HCT116 (cell line): ENCODE data around the gene MYBPH. TPM values are rescaled to one million over a fixed set of nuclear protein-coding genes. Genes with fewer than 3 reads are reported as not detected.

ENCODE experiments used
- ATAC-seq: fragments of 200-7000 bp; cut with Tn5 transposase; 2 replicates; pipeline ENCODE4 v1.9.1; 2020; ENCODE audit warnings: mild to moderate bottlenecking, moderate library complexity
- BruUV-seq: library from RNA; stranded (reverse); fragments of 400-500 nt; replicated peaks from 2 replicates; lab custom pipeline; 2021; lab: Mats Ljungman, UMichigan
- CTCF ChIA-PET: fragments of 300-600 bp; sonication (Branson Sonifier 250); formaldehyde crosslinking; loops from one replicate; lab custom pipeline; 2021; ENCODE audit warnings: antibody characterized with exemption; lab: Charles Lee
- POLR2A ChIA-PET: fragments of 300-600, 350-600 bp; sonication (Branson Sonifier 250); formaldehyde crosslinking; loops from one replicate; lab custom pipeline; 2021; ENCODE audit warnings: antibody characterized with exemption; lab: Charles Lee
- RAD21 ChIA-PET, 2 experiments: fragments of 300-600 bp; sonication (Branson Sonifier 250); formaldehyde crosslinking; loops; one replicate each; lab custom pipeline; 2023; ENCODE audit warnings: low total read pairs in 2 of 2; ENCODE audit not compliant: uncharacterized antibody in 2 of 2, unreplicated experiment in 2 of 2, low non-redundant PET in 1 of 2; lab: Charles Lee
- DNase-seq: peaks from one replicate; pipeline ENCODE4 v3.0.0-alpha.2; 2010; ENCODE audit warnings: low read depth, low spot score
- H2AFZ ChIP-seq: fragments of 200-600 bp; shearing (Covaris generic), sonication (generic); 2 replicates; pipeline ENCODE4 v1.6.1; 2017; ENCODE audit warnings: low read depth, mixed run types, mixed read lengths, antibody characterized with exemption, low read length; ENCODE audit not compliant: poor library complexity, severe bottlenecking
- H3K27ac ChIP-seq: 2 replicates; pipeline ENCODE4 v1.5.1; 2012; ENCODE audit warnings: low read depth, low read length
- H3K27me3 ChIP-seq: fragments of 200-600 bp; sonication (generic); 2 replicates; pipeline ENCODE4 v1.6.1; 2016; ENCODE audit warnings: mixed run types, low read length, mixed read lengths; ENCODE audit not compliant: insufficient read depth
- H3K36me3 ChIP-seq, 2 experiments: fragments of 200-500 bp in 1 of 2; fragments of 200-600 bp in 1 of 2; sonication (Bioruptor generic) in 1 of 2; sonication (generic) in 1 of 2; 2 replicates each; pipeline versions ENCODE4 v1.5.1 to v1.6.1; 2014 to 2016; ENCODE audit warnings: low read length in 2 of 2, inconsistent platforms in 1 of 2, mixed read lengths in 1 of 2, mixed run types in 1 of 2; ENCODE audit not compliant: insufficient read depth in 2 of 2, control insufficient read depth in 1 of 2
- H3K4me1 ChIP-seq, 2 experiments: fragments of 200-600 bp in 1 of 2; sonication (generic) in 1 of 2; 2 replicates each; pipeline versions ENCODE4 v1.5.1 to v1.6.1; 2012 to 2017; ENCODE audit warnings: low read length in 2 of 2, inconsistent platforms in 1 of 2, mild to moderate bottlenecking in 1 of 2, mixed read lengths in 1 of 2, mixed run types in 1 of 2, moderate library complexity in 1 of 2; ENCODE audit not compliant: insufficient read depth in 2 of 2, control insufficient read depth in 1 of 2
- H3K4me2 ChIP-seq: fragments of 200-600 bp; sonication (generic); 2 replicates; pipeline ENCODE4 v1.6.1; 2017; ENCODE audit warnings: mixed run types, low read length, mixed read lengths
- H3K4me3 ChIP-seq, 2 experiments: fragments of 200-600 bp in 1 of 2; sonication (generic) in 1 of 2; replicated peaks in 1 of 2; 2 replicates each; pipeline ENCODE4 v1.5.1; 2011 to 2016; ENCODE audit warnings: low read length in 2 of 2, control low read depth in 1 of 2, low read depth in 1 of 2, mild to moderate bottlenecking in 1 of 2, mixed read lengths in 1 of 2, mixed run types in 1 of 2
- H3K79me2 ChIP-seq: fragments of 200-600 bp; sonication (generic); 2 replicates; pipeline ENCODE4 v1.6.1; 2017; ENCODE audit warnings: mild to moderate bottlenecking, mixed run types, low read length, moderate library complexity, mixed read lengths; ENCODE audit not compliant: insufficient read depth
- H3K9ac ChIP-seq: fragments of 200-600 bp; sonication (generic); 2 replicates; pipeline ENCODE4 v1.6.1; 2016; ENCODE audit warnings: low read length, mixed read lengths
- H3K9me2 ChIP-seq: fragments of 200-600 bp; sonication (generic), shearing (Covaris generic); 2 replicates; pipeline ENCODE4 v1.6.1; 2017; ENCODE audit warnings: mixed run types, mild to moderate bottlenecking, moderate library complexity; ENCODE audit not compliant: insufficient read depth
- H3K9me3 ChIP-seq, 2 experiments: fragments of 200-500 bp in 1 of 2; fragments of 200-600 bp in 1 of 2; sonication (Bioruptor generic) in 1 of 2; sonication (generic) in 1 of 2; 2 replicates each; pipeline ENCODE4 v1.6.1; 2014 to 2017; ENCODE audit warnings: low read length in 2 of 2, mixed read lengths in 2 of 2, inconsistent platforms in 1 of 2, low read depth in 1 of 2, mild to moderate bottlenecking in 1 of 2, mixed run types in 1 of 2, moderate library complexity in 1 of 2; ENCODE audit not compliant: control insufficient read depth in 1 of 2, insufficient read depth in 1 of 2
- H4K20me1 ChIP-seq: fragments of 200-600 bp; sonication (generic), shearing (Covaris generic); 2 replicates; pipeline ENCODE4 v1.6.1; 2017; ENCODE audit warnings: mixed run types, mild to moderate bottlenecking, moderate library complexity; ENCODE audit not compliant: insufficient read depth
- CBX3 ChIP-seq: IDR thresholded peaks from 2 replicates; pipeline ENCODE4 v1.6.1; 2012; ENCODE audit warnings: low read depth
- CEBPB ChIP-seq: IDR thresholded peaks from 2 replicates; pipeline ENCODE4 v1.6.1; 2012; ENCODE audit warnings: low read depth
- EGR1 ChIP-seq: IDR thresholded peaks from 2 replicates; pipeline ENCODE4 v1.6.1; 2012; ENCODE audit warnings: low read depth
- ELF1 ChIP-seq: IDR thresholded peaks from 2 replicates; pipeline ENCODE4 v1.6.1; 2012; ENCODE audit warnings: low read depth, borderline replicate concordance
- EZH2 ChIP-seq: fragments of 200-600 bp; sonication (generic); IDR thresholded peaks from 2 replicates; pipeline ENCODE4 v1.6.1; 2017; ENCODE audit warnings: antibody characterized with exemption, mixed run types
- EZH2phosphoT487 ChIP-seq: fragments of 200-600 bp; IDR thresholded peaks from 2 replicates; pipeline ENCODE4 v1.6.1; 2018; ENCODE audit warnings: antibody characterized with exemption, borderline replicate concordance
- JUND ChIP-seq: IDR thresholded peaks from 2 replicates; pipeline ENCODE4 v1.6.1; 2012
- POLR2A ChIP-seq: IDR thresholded peaks from 2 replicates; pipeline ENCODE4 v1.7.0; 2011; ENCODE audit warnings: borderline replicate concordance; ENCODE audit not compliant: insufficient read depth, insufficient read length; ENCODE audit errors: extremely low read depth
- POLR2AphosphoS5 ChIP-seq: IDR thresholded peaks from 2 replicates; pipeline ENCODE4 v1.6.1; 2011; ENCODE audit warnings: mild to moderate bottlenecking, low read depth, low read length, moderate library complexity
- SP1 ChIP-seq: IDR thresholded peaks from 2 replicates; pipeline ENCODE4 v1.6.1; 2012; ENCODE audit warnings: low read depth
- SRF ChIP-seq: IDR thresholded peaks from 2 replicates; pipeline ENCODE4 v1.6.1; 2012; ENCODE audit warnings: low read depth
- TCF7L2 ChIP-seq: IDR thresholded peaks from 2 replicates; pipeline ENCODE4 v1.7.0; 2011; ENCODE audit warnings: borderline replicate concordance, inconsistent platforms; ENCODE audit not compliant: insufficient read depth, insufficient read length; ENCODE audit errors: extremely low read depth
- YY1 ChIP-seq: IDR thresholded peaks from 2 replicates; pipeline ENCODE4 v1.6.1; 2011; ENCODE audit warnings: low read length, low read depth, moderate library complexity, mild to moderate bottlenecking; ENCODE audit not compliant: insufficient replicate concordance; ENCODE audit errors: extremely low read depth
- ZFX ChIP-seq: fragments of 450-650 bp; IDR thresholded peaks from 2 replicates; pipeline ENCODE4 v1.6.1; 2017
- intact Hi-C: fragments of 100-400 bp; cut with micrococcal nuclease; formaldehyde crosslinking; loops from 2 replicates; pipeline ENCODE4 v1.10.0; 2022
- total RNA-seq: library from RNA; stranded (reverse); gene quantifications from one replicate; pipeline ENCODE4 v1.2.1, GENCODE V29; 2021; ENCODE audit not compliant: unreplicated experiment
- TF ChIP-seq, protein P1 (sequence below), 3 experiments: fragments of 200-600 bp in 1 of 3; sonication (generic) in 1 of 3; IDR thresholded peaks in 2 of 3; conservative IDR thresholded peaks in 1 of 3; 2 replicates each; pipeline ENCODE4 v1.5.1; 2012 to 2017; ENCODE audit warnings: low read depth in 2 of 3, low read length in 2 of 3, antibody characterized with exemption in 1 of 3, borderline replicate concordance in 1 of 3, control low read depth in 1 of 3, mild to moderate bottlenecking in 1 of 3, mixed read lengths in 1 of 3, mixed run types in 1 of 3, moderate library complexity in 1 of 3; ENCODE audit not compliant: insufficient read depth in 1 of 3
- TF ChIP-seq, protein P2 (sequence below): IDR thresholded peaks from 2 replicates; pipeline ENCODE4 v1.6.1; 2012; ENCODE audit warnings: low read depth
- TF ChIP-seq, protein P3 (sequence below): IDR thresholded peaks from 2 replicates; pipeline ENCODE4 v1.6.1; 2012

Gene MYBPH
- total RNA-seq, 1 experiment from 2014 or later = 0.22 TPM

DNA sequence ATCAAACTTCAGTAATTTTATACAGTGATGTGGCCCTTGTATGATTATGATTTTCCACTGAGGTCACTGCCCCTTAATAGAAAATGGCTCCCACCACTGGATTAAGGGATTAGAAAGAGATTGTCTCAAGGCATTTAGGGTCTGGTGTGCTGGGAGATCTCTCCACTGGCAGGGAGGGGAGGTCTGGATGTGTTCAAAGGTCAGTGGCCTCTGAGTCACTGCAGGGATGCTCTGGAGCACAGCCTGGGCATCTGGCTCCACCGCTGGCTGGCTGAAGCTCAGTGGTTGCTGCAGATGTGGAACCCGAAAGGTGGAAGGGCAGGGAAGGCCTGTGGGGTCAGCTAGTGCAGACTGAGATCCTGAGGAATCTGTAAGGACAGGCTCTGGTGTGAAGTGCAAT is 29.1 kb upstream of the MYBPH start (continued):
- no peak for TF ChIP-seq YY1

DNA sequence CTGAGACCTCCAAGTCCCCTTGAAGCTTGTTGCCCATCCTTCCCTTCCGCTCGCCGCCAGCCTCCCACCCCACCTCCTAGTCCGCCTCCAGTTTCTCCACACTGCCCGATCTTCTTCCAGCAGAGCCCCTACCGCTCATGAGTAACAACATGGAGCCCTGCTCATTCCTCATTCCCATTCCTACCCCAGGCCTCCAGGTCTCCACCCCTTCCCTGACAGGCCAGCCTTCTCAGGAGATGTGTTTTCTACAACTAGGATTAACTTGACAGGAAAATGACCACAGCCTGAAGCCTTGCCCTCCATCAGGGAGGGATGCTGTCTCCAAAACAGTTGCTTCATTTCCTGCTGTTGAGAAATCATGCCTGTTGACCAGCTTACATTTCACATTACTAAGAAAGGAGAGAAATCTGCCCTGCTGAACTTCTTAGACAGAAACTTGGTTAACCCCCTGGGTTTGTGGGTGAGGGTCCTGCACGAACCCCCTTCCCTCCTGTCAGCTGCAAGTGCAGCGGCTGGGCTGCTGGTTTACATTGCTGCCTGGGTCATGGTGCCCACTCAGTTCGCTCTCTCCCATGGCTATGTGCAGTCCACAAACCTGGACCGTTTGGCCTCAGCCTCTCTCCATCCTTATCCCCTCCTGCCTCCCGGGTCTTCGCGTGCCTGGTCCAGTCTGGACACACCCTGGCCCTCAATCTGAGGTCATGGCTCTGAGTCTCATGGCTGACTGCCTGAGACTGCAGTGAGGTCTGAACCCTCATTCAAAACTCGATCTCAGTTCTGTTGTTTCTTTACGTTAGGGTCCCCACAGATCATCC is 27.0 kb upstream of the MYBPH start:
- Histone ChIP-seq H3K79me2 (no peaks in the 10 kb centered on the region), H3K9me3 (no peaks in the 10 kb centered on the region), H3K9me2 (no peaks in the 10 kb centered on the region), H3K27me3 (no peaks in the 10 kb centered on the region), H3K9ac (no peak overlapping the region), H3K36me3 (no peaks in the 10 kb centered on the region), H3K27ac (no peak overlapping the region), H2AFZ (no peak overlapping the region), H3K4me3 (no peak overlapping the region), H4K20me1 (no peaks in the 10 kb centered on the region), H3K4me2 (no peak overlapping the region), H3K4me1 (peaks cover 0 to 5% of the 10 kb centered on the region in 2 experiments; a peak in 2 of 4 replicates)
- no peak for DNase-seq
- no peak for TF ChIP-seq EZH2phosphoT487
- no peak for TF ChIP-seq TCF7L2
- TF ChIP-seq SP1 = no peak
- TF ChIP-seq, protein P1, sequence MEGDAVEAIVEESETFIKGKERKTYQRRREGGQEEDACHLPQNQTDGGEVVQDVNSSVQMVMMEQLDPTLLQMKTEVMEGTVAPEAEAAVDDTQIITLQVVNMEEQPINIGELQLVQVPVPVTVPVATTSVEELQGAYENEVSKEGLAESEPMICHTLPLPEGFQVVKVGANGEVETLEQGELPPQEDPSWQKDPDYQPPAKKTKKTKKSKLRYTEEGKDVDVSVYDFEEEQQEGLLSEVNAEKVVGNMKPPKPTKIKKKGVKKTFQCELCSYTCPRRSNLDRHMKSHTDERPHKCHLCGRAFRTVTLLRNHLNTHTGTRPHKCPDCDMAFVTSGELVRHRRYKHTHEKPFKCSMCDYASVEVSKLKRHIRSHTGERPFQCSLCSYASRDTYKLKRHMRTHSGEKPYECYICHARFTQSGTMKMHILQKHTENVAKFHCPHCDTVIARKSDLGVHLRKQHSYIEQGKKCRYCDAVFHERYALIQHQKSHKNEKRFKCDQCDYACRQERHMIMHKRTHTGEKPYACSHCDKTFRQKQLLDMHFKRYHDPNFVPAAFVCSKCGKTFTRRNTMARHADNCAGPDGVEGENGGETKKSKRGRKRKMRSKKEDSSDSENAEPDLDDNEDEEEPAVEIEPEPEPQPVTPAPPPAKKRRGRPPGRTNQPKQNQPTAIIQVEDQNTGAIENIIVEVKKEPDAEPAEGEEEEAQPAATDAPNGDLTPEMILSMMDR (IDR thresholded peaks at IDR 0.05 in 2 of 3, conservative IDR thresholded peaks at IDR 0.05 in 1 of 3; ENCODE audit: borderline replicate concordance in 1 of 3, insufficient read depth in 1 of 3, low read depth in 2 of 3, low read length in 2 of 3) = no peak
- no peak for TF ChIP-seq SRF
- TF ChIP-seq, protein P2, sequence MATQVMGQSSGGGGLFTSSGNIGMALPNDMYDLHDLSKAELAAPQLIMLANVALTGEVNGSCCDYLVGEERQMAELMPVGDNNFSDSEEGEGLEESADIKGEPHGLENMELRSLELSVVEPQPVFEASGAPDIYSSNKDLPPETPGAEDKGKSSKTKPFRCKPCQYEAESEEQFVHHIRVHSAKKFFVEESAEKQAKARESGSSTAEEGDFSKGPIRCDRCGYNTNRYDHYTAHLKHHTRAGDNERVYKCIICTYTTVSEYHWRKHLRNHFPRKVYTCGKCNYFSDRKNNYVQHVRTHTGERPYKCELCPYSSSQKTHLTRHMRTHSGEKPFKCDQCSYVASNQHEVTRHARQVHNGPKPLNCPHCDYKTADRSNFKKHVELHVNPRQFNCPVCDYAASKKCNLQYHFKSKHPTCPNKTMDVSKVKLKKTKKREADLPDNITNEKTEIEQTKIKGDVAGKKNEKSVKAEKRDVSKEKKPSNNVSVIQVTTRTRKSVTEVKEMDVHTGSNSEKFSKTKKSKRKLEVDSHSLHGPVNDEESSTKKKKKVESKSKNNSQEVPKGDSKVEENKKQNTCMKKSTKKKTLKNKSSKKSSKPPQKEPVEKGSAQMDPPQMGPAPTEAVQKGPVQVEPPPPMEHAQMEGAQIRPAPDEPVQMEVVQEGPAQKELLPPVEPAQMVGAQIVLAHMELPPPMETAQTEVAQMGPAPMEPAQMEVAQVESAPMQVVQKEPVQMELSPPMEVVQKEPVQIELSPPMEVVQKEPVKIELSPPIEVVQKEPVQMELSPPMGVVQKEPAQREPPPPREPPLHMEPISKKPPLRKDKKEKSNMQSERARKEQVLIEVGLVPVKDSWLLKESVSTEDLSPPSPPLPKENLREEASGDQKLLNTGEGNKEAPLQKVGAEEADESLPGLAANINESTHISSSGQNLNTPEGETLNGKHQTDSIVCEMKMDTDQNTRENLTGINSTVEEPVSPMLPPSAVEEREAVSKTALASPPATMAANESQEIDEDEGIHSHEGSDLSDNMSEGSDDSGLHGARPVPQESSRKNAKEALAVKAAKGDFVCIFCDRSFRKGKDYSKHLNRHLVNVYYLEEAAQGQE = no peak
- TF ChIP-seq EZH2 = no peak
- TF ChIP-seq POLR2A = no peak
- no peak for TF ChIP-seq EGR1
- TF ChIP-seq POLR2AphosphoS5 = no peak
- TF ChIP-seq CEBPB = no peak
- TF ChIP-seq ZFX = no peak
- TF ChIP-seq JUND = no peak
- TF ChIP-seq ELF1 = no peak
- TF ChIP-seq CBX3 = no peak
- TF ChIP-seq, protein P3, sequence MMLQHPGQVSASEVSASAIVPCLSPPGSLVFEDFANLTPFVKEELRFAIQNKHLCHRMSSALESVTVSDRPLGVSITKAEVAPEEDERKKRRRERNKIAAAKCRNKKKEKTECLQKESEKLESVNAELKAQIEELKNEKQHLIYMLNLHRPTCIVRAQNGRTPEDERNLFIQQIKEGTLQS = no peak
- no peak for TF ChIP-seq YY1
- ATAC-seq = no peak
- intact Hi-C loops = no loop called here
- ChIA-PET RAD21 (no interaction called here), CTCF (no interaction called here), POLR2A (no interaction called here)
- no TSS peak for BruUV-seq
